GM21423 (cell line): ENCODE data around the gene SLX4IP.

Experiments
- ATAC-seq: cut with Tn5 transposase; IDR thresholded peaks from one replicate; pipeline ENCODE4 v1.9.1; 2021; ENCODE audit warnings: mild to moderate bottlenecking, moderate library complexity; ENCODE audit not compliant: unreplicated experiment

Gene SLX4IP

GRCh38 chr20:10644458-10645204, 209.5 kb downstream of the SLX4IP start:
- ATAC-seq = peak; percentile 67

- ATAC-seq = no peak
Observed at GRCh38 chr20:10645205-10645570, 210.1 kb downstream of the SLX4IP start.

GRCh38 chr20:10646006-10646405, 210.9 kb downstream of the SLX4IP start:
- no peak for ATAC-seq

GRCh38 chr20:10646886-10647420, 211.8 kb downstream of the SLX4IP start:
- ATAC-seq = no peak

GRCh38 chr20:10647471-10647870, 212.4 kb downstream of the SLX4IP start:
- no peak for ATAC-seq

GRCh38 chr20:10647909-10648308, 212.8 kb downstream of the SLX4IP start:
- ATAC-seq = no peak

- no peak for ATAC-seq
Observed at GRCh38 chr20:10648651-10649050, 213.5 kb downstream of the SLX4IP start.

- ATAC-seq = no peak
Observed at GRCh38 chr20:10649080-10649796, 214.1 kb downstream of the SLX4IP start.

GRCh38 chr20:10649797-10650160, 214.7 kb downstream of the SLX4IP start:
- no peak for ATAC-seq

- no peak for ATAC-seq
Observed at GRCh38 chr20:10651227-10651990, 216.3 kb downstream of the SLX4IP start.

- ATAC-seq = no peak
Observed at GRCh38 chr20:10652185-10652584, 217.1 kb downstream of the SLX4IP start.

GRCh38 chr20:10652660-10653261, 217.7 kb downstream of the SLX4IP start:
- no peak for ATAC-seq

GRCh38 chr20:10653599-10654249, 218.6 kb downstream of the SLX4IP start:
- ATAC-seq = peak; percentile 53

GRCh38 chr20:10654250-10654610, 219.1 kb downstream of the SLX4IP start:
- no peak for ATAC-seq

- peak; percentile 66 for ATAC-seq
Observed at GRCh38 chr20:10654630-10655029, 219.5 kb downstream of the SLX4IP start.

- ATAC-seq = no peak
Observed at GRCh38 chr20:10655720-10656669, 220.9 kb downstream of the SLX4IP start.

- no peak for ATAC-seq
Observed at GRCh38 chr20:10657453-10657852, 222.3 kb downstream of the SLX4IP start.

GRCh38 chr20:10658051-10658823, 223.1 kb downstream of the SLX4IP start:
- no peak for ATAC-seq
